HEK293 (cell line): Measurements from ENCODE around the gene NGRN.

Experiments used
- CTCF ChIA-PET: fragments of 350-600 bp; formaldehyde crosslinking; extraction: SDS; loops from one replicate; lab custom pipeline; 2021; ENCODE audit warnings: antibody characterized with exemption; lab: Yijun Ruan, JAX
- POLR2A ChIA-PET: fragments of 300-600 bp; formaldehyde crosslinking; extraction: SDS; loops from one replicate; lab custom pipeline; 2020; ENCODE audit warnings: antibody characterized with exemption, inconsistent platforms; lab: Yijun Ruan, JAX
- H3K27ac ChIP-seq: fragments of 200-500 bp; sonication (Bioruptor generic); 2 replicates; pipeline ENCODE4 v1.5.1; 2014; ENCODE audit warnings: low read depth, low read length, control low read depth, inconsistent platforms; ENCODE audit errors: extremely low read depth
- H3K36me3 ChIP-seq, 2 experiments: fragments of 200-500 bp in 1 of 2; sonication (Bioruptor generic) in 1 of 2; 1 replicate in 1 of 2; 2 replicates in 1 of 2; pipeline ENCODE4 v1.5.1; 2014 to 2017; ENCODE audit warnings: inconsistent platforms in 2 of 2, low read length in 2 of 2; ENCODE audit not compliant: control insufficient read depth in 2 of 2, insufficient read depth in 1 of 2
- H3K4me1 ChIP-seq: fragments of 200-500 bp; sonication (Bioruptor generic); 2 replicates; pipeline ENCODE4 v1.5.1; 2014; ENCODE audit warnings: mild to moderate bottlenecking, low read length, inconsistent platforms; ENCODE audit not compliant: control insufficient read depth, insufficient read depth
- H3K4me3 ChIP-seq: 2 replicates; pipeline ENCODE4 v1.5.1; 2011; ENCODE audit warnings: low read depth, mild to moderate bottlenecking, control low read depth, low read length, moderate library complexity
- H3K9me3 ChIP-seq: fragments of 200-500 bp; sonication (Bioruptor generic); 2 replicates; pipeline ENCODE4 v1.5.1; 2014; ENCODE audit warnings: low read depth, low read length, inconsistent platforms; ENCODE audit not compliant: control insufficient read depth, insufficient read depth
- GLI2 ChIP-seq: fragments of 450-650 bp; formaldehyde crosslinking; IDR thresholded peaks from 2 replicates; pipeline ENCODE4; 2017; ENCODE audit warnings: missing biosample characterization, missing genetic modification characterization, low read depth, borderline replicate concordance
- GLI4 ChIP-seq: fragments of 450-650 bp; formaldehyde crosslinking; IDR thresholded peaks from 2 replicates; pipeline ENCODE4 v1.5.1; 2016; ENCODE audit warnings: missing biosample characterization, missing genetic modification characterization
- IKZF3 ChIP-seq: fragments of 450-650 bp; IDR thresholded peaks from 2 replicates; pipeline ENCODE4 v1.5.0; 2018; ENCODE audit warnings: missing biosample characterization, mild to moderate bottlenecking, missing genetic modification characterization, moderate library complexity
- MZF1 ChIP-seq: fragments of 450-650 bp; formaldehyde crosslinking; IDR thresholded peaks from 2 replicates; pipeline ENCODE4 v1.5.1; 2017; ENCODE audit warnings: missing biosample characterization, missing genetic modification characterization, borderline replicate concordance
- TCF7L2 ChIP-seq: IDR thresholded peaks from 2 replicates; pipeline ENCODE4 v1.6.1; 2011; ENCODE audit warnings: low read depth, mild to moderate bottlenecking, inconsistent platforms, low read length, moderate library complexity, borderline replicate concordance
- ZBTB21 ChIP-seq: fragments of 450-650 bp; formaldehyde crosslinking; IDR thresholded peaks from 2 replicates; pipeline ENCODE4 v1.5.1; 2017; ENCODE audit warnings: missing biosample characterization, missing genetic modification characterization
- ZBTB49 ChIP-seq: fragments of 450-650 bp; formaldehyde crosslinking; IDR thresholded peaks from 2 replicates; pipeline ENCODE4 v1.5.1; 2016; ENCODE audit warnings: missing biosample characterization, missing genetic modification characterization, low read depth
- ZBTB8A ChIP-seq: fragments of 450-650 bp; formaldehyde crosslinking; IDR thresholded peaks from 2 replicates; pipeline ENCODE4 v1.5.1; 2016; ENCODE audit warnings: missing biosample characterization, missing genetic modification characterization
- ZEB2 ChIP-seq: fragments of 450-650 bp; formaldehyde crosslinking; IDR thresholded peaks from 2 replicates; pipeline ENCODE4 v1.5.1; 2016; ENCODE audit warnings: missing biosample characterization, missing genetic modification characterization
- ZNF19 ChIP-seq: fragments of 450-650 bp; formaldehyde crosslinking; IDR thresholded peaks from 2 replicates; pipeline ENCODE4; 2016; ENCODE audit warnings: missing biosample characterization, missing genetic modification characterization, low read depth
- ZNF202 ChIP-seq: fragments of 450-650 bp; formaldehyde crosslinking; IDR thresholded peaks from 2 replicates; pipeline ENCODE4 v1.5.1; 2016; ENCODE audit warnings: missing biosample characterization, missing genetic modification characterization, borderline replicate concordance
- ZNF24 ChIP-seq: fragments of 450-650 bp; formaldehyde crosslinking; IDR thresholded peaks from 2 replicates; pipeline ENCODE4 v1.5.1; 2016; ENCODE audit warnings: missing biosample characterization, missing genetic modification characterization
- ZNF248 ChIP-seq: fragments of 450-650 bp; formaldehyde crosslinking; IDR thresholded peaks from 2 replicates; pipeline ENCODE4 v1.5.1; 2017; ENCODE audit warnings: missing biosample characterization, missing genetic modification characterization
- ZNF266 ChIP-seq: fragments of 450-650 bp; formaldehyde crosslinking; IDR thresholded peaks from 2 replicates; pipeline ENCODE4 v1.5.1; 2016; ENCODE audit warnings: missing biosample characterization, missing genetic modification characterization, low read depth
- ZNF324 ChIP-seq: fragments of 450-650 bp; formaldehyde crosslinking; IDR thresholded peaks from 2 replicates; pipeline ENCODE4 v1.5.1; 2016; ENCODE audit warnings: missing biosample characterization, missing genetic modification characterization
- ZNF404 ChIP-seq: fragments of 450-650 bp; formaldehyde crosslinking; IDR thresholded peaks from 2 replicates; pipeline ENCODE4 v1.5.1; 2017; ENCODE audit warnings: missing biosample characterization, missing genetic modification characterization
- ZNF529 ChIP-seq: fragments of 450-650 bp; formaldehyde crosslinking; IDR thresholded peaks from 2 replicates; pipeline ENCODE4 v1.5.1; 2017; ENCODE audit warnings: missing genetic modification characterization, missing biosample characterization; ENCODE audit not compliant: insufficient replicate concordance
- ZNF629 ChIP-seq: fragments of 450-650 bp; formaldehyde crosslinking; IDR thresholded peaks from 2 replicates; pipeline ENCODE4 v1.5.1; 2017; ENCODE audit warnings: missing biosample characterization, missing genetic modification characterization
- ZNF660 ChIP-seq: fragments of 450-650 bp; IDR thresholded peaks from 2 replicates; pipeline ENCODE4 v1.5.1; 2018; ENCODE audit warnings: missing biosample characterization, mild to moderate bottlenecking, missing genetic modification characterization
- ZNF670 ChIP-seq: fragments of 450-650 bp; formaldehyde crosslinking; IDR thresholded peaks from 2 replicates; pipeline ENCODE4 v1.5.1; 2016; ENCODE audit warnings: missing biosample characterization, missing genetic modification characterization, low read depth
- ZNF692 ChIP-seq: fragments of 450-650 bp; formaldehyde crosslinking; IDR thresholded peaks from 2 replicates; pipeline ENCODE4 v1.5.1; 2016; ENCODE audit warnings: missing biosample characterization, missing genetic modification characterization
- ZNF76 ChIP-seq: fragments of 450-650 bp; formaldehyde crosslinking; IDR thresholded peaks from 2 replicates; pipeline ENCODE4; 2016; ENCODE audit warnings: low read depth, missing biosample characterization, missing genetic modification characterization, borderline replicate concordance
- ZNF791 ChIP-seq: fragments of 450-650 bp; formaldehyde crosslinking; IDR thresholded peaks from 2 replicates; pipeline ENCODE4 v1.5.1; 2016; ENCODE audit warnings: missing biosample characterization, missing genetic modification characterization

The NGRN gene

GRCh38 chr15:90294159-90294558, 28.7 kb downstream of the NGRN start:
- Histone ChIP-seq H3K4me1 (no peaks in the 10 kb centered on the region), H3K9me3 (no peaks in the 10 kb centered on the region), H3K4me3 (no peak overlapping the region), H3K27ac (no peak overlapping the region), H3K36me3 (no peaks in the 10 kb centered on the region)
- CTCF ChIA-PET: interaction anchor here (0.6 to 3.8 kb wide), 28 partner anchors 8 to 978 kb away, joined by 3 to 42 read pairs (median 5); partner anchors contain the start of genes CIB1 and GDPGP1
- POLR2A ChIA-PET: no interaction called here
- TF ChIP-seq ZNF248 (tag by site-specific recombination): no peak
- TF ChIP-seq ZNF324 (tag by site-specific recombination): no peak
- TF ChIP-seq ZNF76 (tag by site-specific recombination): no peak
- no peak for TF ChIP-seq ZBTB8A
- no peak for TF ChIP-seq ZNF660
- no peak for TF ChIP-seq TCF7L2
- TF ChIP-seq ZNF629 (tag by site-specific recombination): no peak
- TF ChIP-seq ZNF670 (tag by site-specific recombination): no peak
- TF ChIP-seq ZNF791 (tag by site-specific recombination): no peak
- no peak for TF ChIP-seq GLI4 (tag by site-specific recombination)
- TF ChIP-seq ZNF404 (tag by site-specific recombination): no peak
- no peak for TF ChIP-seq MZF1
- no peak for TF ChIP-seq ZBTB49 (tag by site-specific recombination)
- no peak for TF ChIP-seq ZBTB21 (tag by site-specific recombination)
- no peak for TF ChIP-seq GLI2 (tag by site-specific recombination)
- no peak for TF ChIP-seq ZNF692 (tag by site-specific recombination)

GRCh38 chr15:90294601-90295269, 29.3 kb downstream of the NGRN start:
- POLR2A ChIA-PET: interaction anchor here (0.6 kb wide), 1 partner anchor 402 kb away, joined by 3 read pairs; no protein-coding TSS in a partner anchor
- CTCF ChIA-PET: interaction anchor here (1.2 to 2.7 kb wide), 8 partner anchors 7 to 591 kb away, joined by 3 to 42 read pairs (median 8); partner anchors contain the start of genes CIB1 and GDPGP1
- TF ChIP-seq ZNF19 (tag by site-specific recombination) (no peak), ZNF24 (tag by site-specific recombination) (no peak), ZNF266 (tag by site-specific recombination) (no peak), IKZF3 (tag by site-specific recombination) (no peak), ZNF529 (tag by site-specific recombination) (no peak), ZEB2 (no peak), ZNF202 (tag by site-specific recombination) (no peak)
- H3K4me1 ChIP-seq: no peaks in the 10 kb centered on the region
- H3K4me3 ChIP-seq: no peak overlapping the region
- H3K9me3 ChIP-seq: no peaks in the 10 kb centered on the region
- H3K36me3 ChIP-seq: no peaks in the 10 kb centered on the region
- H3K27ac ChIP-seq: no peak overlapping the region
